Measurements from ENCODE around the gene TPSD1. TPM values are rescaled to one million over a fixed set of nuclear protein-coding genes. Genes with fewer than 3 reads are reported as not detected.
"Not testable (repeated sequence)": the region's sequence is repeated elsewhere in the genome, so short reads cannot be mapped to it uniquely, and the experiment has no call there.

TPSD1 gene
- total RNA-seq, 1 donor = not detected

GRCh38 chr16:1293921-1294656 lies 38.2 kb downstream of the TPSD1 start:
- no peak for TF ChIP-seq CTCF (IDR thresholded peaks at IDR 0.05; ENCODE audit: insufficient read depth, low read length)
- no peak overlapping the region for H3K4me3 ChIP-seq (ENCODE audit: low read depth, low read length)
- DNase-seq (ENCODE audit: low read depth) = no peak

- H3K4me3 ChIP-seq (ENCODE audit: low read depth, low read length) = no peak overlapping the region
- no peak for TF ChIP-seq CTCF (IDR thresholded peaks at IDR 0.05; ENCODE audit: insufficient read depth, low read length)
- DNase-seq (ENCODE audit: low read depth) = no peak
Observed at GRCh38 chr16:1295465-1295864, 39.6 kb downstream of the TPSD1 start.

- DNase-seq (ENCODE audit: low read depth); H3K4me3 ChIP-seq (ENCODE audit: low read depth, low read length): not testable (repeated sequence)
Observed at GRCh38 chr16:1296688-1297017, 40.8 kb downstream of the TPSD1 start.

GRCh38 chr16:1297018-1297696 lies 41.3 kb downstream of the TPSD1 start:
- TF ChIP-seq CTCF (IDR thresholded peaks at IDR 0.05; ENCODE audit: insufficient read depth, low read length) = no peak

GRCh38 chr16:1298406-1298805 lies 42.5 kb downstream of the TPSD1 start:
- H3K4me3 ChIP-seq (ENCODE audit: low read depth, low read length) = no peak overlapping the region
- DNase-seq (ENCODE audit: low read depth) = no peak
- TF ChIP-seq CTCF (IDR thresholded peaks at IDR 0.05; ENCODE audit: insufficient read depth, low read length) = no peak

More at GRCh38 chr16:1297018-1297696, 41.3 kb downstream of the TPSD1 start:
- peak; percentile 39 for DNase-seq (ENCODE audit: low read depth)
- H3K4me3 ChIP-seq (ENCODE audit: low read depth, low read length) = no peak overlapping the region

GRCh38 chr16:1299012-1299867 lies 43.4 kb downstream of the TPSD1 start:
- H3K4me3 ChIP-seq (ENCODE audit: low read depth, low read length) = no peak overlapping the region
- no peak for DNase-seq (ENCODE audit: low read depth)
- no peak for TF ChIP-seq CTCF (IDR thresholded peaks at IDR 0.05; ENCODE audit: insufficient read depth, low read length)

GRCh38 chr16:1299868-1300203 lies 44.0 kb downstream of the TPSD1 start:
- TF ChIP-seq CTCF (IDR thresholded peaks at IDR 0.05; ENCODE audit: insufficient read depth, low read length) = no peak
- no peak for DNase-seq (ENCODE audit: low read depth)
- H3K4me3 ChIP-seq (ENCODE audit: low read depth, low read length) = no peak overlapping the region

All from fibroblast of the aortic adventitia (primary cell).